PC-3 (cell line): ENCODE measurements around the gene FARS2. TPM values are rescaled to one million over a fixed set of nuclear protein-coding genes. Genes with fewer than 3 reads are reported as not detected.

Source experiments
- ATAC-seq: fragments of 200-7000 bp; cut with Tn5 transposase; 2 replicates; pipeline ENCODE4 v1.9.1; 2020; ENCODE audit warnings: mild to moderate bottlenecking, moderate library complexity
- BruUV-seq: library from RNA; stranded (reverse); fragments of 400-500 nt; replicated peaks from 2 replicates; lab custom pipeline; 2021; lab: Mats Ljungman, UMichigan
- CTCF ChIA-PET: fragments of 300-600 bp; sonication (Branson Sonifier 250); formaldehyde crosslinking; loops from one replicate; lab custom pipeline; 2022; ENCODE audit warnings: antibody characterized with exemption; lab: Charles Lee
- POLR2A ChIA-PET: fragments of 300-600 bp; sonication (Branson Sonifier 250); formaldehyde crosslinking; loops from one replicate; lab custom pipeline; 2022; ENCODE audit warnings: antibody characterized with exemption; ENCODE audit not compliant: unreplicated experiment; lab: Charles Lee
- DNase-seq: peaks from one replicate; pipeline ENCODE4 v3.0.0-alpha.2; 2015
- H2AFZ ChIP-seq: fragments of 300-600 bp; sonication (generic); 2 replicates; pipeline ENCODE4 v1.6.0; 2016; ENCODE audit warnings: antibody characterized with exemption, low read length
- H3F3A ChIP-seq: fragments of 300-600 bp; sonication (generic); one replicate; pipeline ENCODE4 v1.6.0; 2017; ENCODE audit warnings: antibody characterized with exemption, low read length, control low read depth, mild to moderate bottlenecking; ENCODE audit not compliant: unreplicated experiment
- H3K27ac ChIP-seq: fragments of 300-600 bp; sonication (generic); 2 replicates; pipeline ENCODE4 v1.5.1; 2016; ENCODE audit warnings: mild to moderate bottlenecking, low read length
- H3K27me3 ChIP-seq: fragments of 300-600 bp; sonication (generic); 2 replicates; pipeline ENCODE4 v1.6.1; 2016; ENCODE audit warnings: low read length, mixed read lengths
- H3K36me3 ChIP-seq: fragments of 300-600 bp; sonication (generic); 2 replicates; pipeline ENCODE4 v1.6.1; 2016; ENCODE audit warnings: low read depth, mixed run types, low read length, mixed read lengths
- H3K4me1 ChIP-seq: fragments of 300-600 bp; sonication (generic); 2 replicates; pipeline ENCODE4 v1.5.1; 2016; ENCODE audit warnings: low read length; ENCODE audit not compliant: insufficient read depth
- H3K4me2 ChIP-seq: fragments of 300-600 bp; sonication (generic); 2 replicates; pipeline ENCODE4 v1.6.0; 2016; ENCODE audit warnings: low read length
- H3K4me3 ChIP-seq: fragments of 300-600 bp; sonication (generic); 2 replicates; pipeline ENCODE4 v1.5.1; 2016; ENCODE audit warnings: mild to moderate bottlenecking, low read length, mixed read lengths
- H3K79me2 ChIP-seq: fragments of 300-600 bp; sonication (generic); 2 replicates; pipeline ENCODE4 v1.6.1; 2017; ENCODE audit warnings: low read length, mixed read lengths
- H3K9ac ChIP-seq: fragments of 300-600 bp; sonication (generic); 2 replicates; pipeline ENCODE4 v1.6.0; 2016; ENCODE audit warnings: mild to moderate bottlenecking, low read length
- H3K9me2 ChIP-seq: fragments of 300-600 bp; sonication (generic); replicated peaks from 2 replicates; pipeline ENCODE4 v1.6.1; 2016; ENCODE audit warnings: mixed run types, low read length, mixed read lengths
- H3K9me3 ChIP-seq: fragments of 300-600 bp; sonication (generic); 2 replicates; pipeline ENCODE4 v1.6.1; 2016; ENCODE audit warnings: low read length, mixed read lengths
- H4K20me1 ChIP-seq: fragments of 300-600 bp; sonication (generic); 2 replicates; pipeline ENCODE4 v1.6.1; 2016; ENCODE audit warnings: low read length, mixed read lengths
- EZH2 ChIP-seq: fragments of 300-600 bp; sonication (generic); IDR thresholded peaks from one replicate; pipeline ENCODE4 v1.6.1; 2017; ENCODE audit warnings: antibody characterized with exemption, mild to moderate bottlenecking, low read length; ENCODE audit not compliant: unreplicated experiment
- EZH2phosphoT487 ChIP-seq: fragments of 300-600 bp; sonication (generic); IDR thresholded peaks from 2 replicates; pipeline ENCODE4 v1.6.1; 2018; ENCODE audit warnings: mild to moderate bottlenecking, antibody characterized with exemption, low read length, borderline replicate concordance
- intact Hi-C: fragments of 100-400 bp; cut with micrococcal nuclease; formaldehyde crosslinking; loops from 2 replicates; pipeline ENCODE4 v1.9.0; 2023
- total RNA-seq: library from RNA; depleted of rRNA; stranded (reverse); fragments of >200 nt; gene quantifications from 2 replicates; pipeline ENCODE4 v1.2.3, GENCODE V29; 2014
- TF ChIP-seq, protein P1 (sequence below): fragments of 300-600 bp; sonication (generic); conservative IDR thresholded peaks from 2 replicates; pipeline ENCODE4 v1.5.1; 2017; ENCODE audit warnings: antibody characterized with exemption, low read depth, mild to moderate bottlenecking, low read length

FARS2 gene
- total RNA-seq, 1 experiment from 2014 or later = 23.0 TPM

DNA sequence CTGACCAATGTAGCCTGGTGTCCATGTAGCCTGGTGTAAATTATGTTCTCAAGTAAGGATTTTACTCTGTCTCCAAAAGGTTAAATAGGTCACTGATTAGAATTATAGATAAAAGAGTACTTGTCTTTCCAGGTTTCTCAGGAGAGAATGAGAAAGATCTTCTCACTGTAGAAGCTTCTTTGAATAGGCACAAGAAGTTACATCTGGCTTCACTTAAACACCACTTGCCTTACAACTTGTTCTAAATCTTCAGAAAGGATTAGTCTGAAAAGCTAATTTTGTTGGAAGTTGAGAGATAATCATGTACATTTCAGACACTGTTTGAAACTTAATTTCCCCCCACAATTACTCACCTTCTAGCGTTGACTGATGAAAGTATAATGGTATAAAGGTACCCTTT, 275.3 kb downstream of the FARS2 start:
- TF ChIP-seq EZH2phosphoT487 (no peak), EZH2 (no peak)
- TF ChIP-seq, protein P1, sequence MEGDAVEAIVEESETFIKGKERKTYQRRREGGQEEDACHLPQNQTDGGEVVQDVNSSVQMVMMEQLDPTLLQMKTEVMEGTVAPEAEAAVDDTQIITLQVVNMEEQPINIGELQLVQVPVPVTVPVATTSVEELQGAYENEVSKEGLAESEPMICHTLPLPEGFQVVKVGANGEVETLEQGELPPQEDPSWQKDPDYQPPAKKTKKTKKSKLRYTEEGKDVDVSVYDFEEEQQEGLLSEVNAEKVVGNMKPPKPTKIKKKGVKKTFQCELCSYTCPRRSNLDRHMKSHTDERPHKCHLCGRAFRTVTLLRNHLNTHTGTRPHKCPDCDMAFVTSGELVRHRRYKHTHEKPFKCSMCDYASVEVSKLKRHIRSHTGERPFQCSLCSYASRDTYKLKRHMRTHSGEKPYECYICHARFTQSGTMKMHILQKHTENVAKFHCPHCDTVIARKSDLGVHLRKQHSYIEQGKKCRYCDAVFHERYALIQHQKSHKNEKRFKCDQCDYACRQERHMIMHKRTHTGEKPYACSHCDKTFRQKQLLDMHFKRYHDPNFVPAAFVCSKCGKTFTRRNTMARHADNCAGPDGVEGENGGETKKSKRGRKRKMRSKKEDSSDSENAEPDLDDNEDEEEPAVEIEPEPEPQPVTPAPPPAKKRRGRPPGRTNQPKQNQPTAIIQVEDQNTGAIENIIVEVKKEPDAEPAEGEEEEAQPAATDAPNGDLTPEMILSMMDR = no peak
- H3K4me3 ChIP-seq = no peak overlapping the region
- BruUV-seq = no TSS peak
- no peak overlapping the region for H3K9ac ChIP-seq
- H3K9me3 ChIP-seq = no peaks in the 10 kb centered on the region
- H3K79me2 ChIP-seq = no peaks in the 10 kb centered on the region
- no peak overlapping the region for H3K4me2 ChIP-seq
- POLR2A ChIA-PET = no interaction called here
- CTCF ChIA-PET = no interaction called here
- H3K4me1 ChIP-seq = peaks cover 31% of the 10 kb centered on the region
- H3K36me3 ChIP-seq = no peaks in the 10 kb centered on the region
- no peaks in the 10 kb centered on the region for H4K20me1 ChIP-seq
- H2AFZ ChIP-seq = no peak overlapping the region
- H3F3A ChIP-seq = no peaks in the 10 kb centered on the region
- H3K27me3 ChIP-seq = no peaks in the 10 kb centered on the region
- no peak overlapping the region for H3K27ac ChIP-seq
- H3K9me2 ChIP-seq = no peaks in the 10 kb centered on the region
- DNase-seq = no peak
- no peak for ATAC-seq
- intact Hi-C loops = loop anchor here (10.0 kb wide), 1 partner anchor 138 kb away; no protein-coding TSS in a partner anchor

DNA sequence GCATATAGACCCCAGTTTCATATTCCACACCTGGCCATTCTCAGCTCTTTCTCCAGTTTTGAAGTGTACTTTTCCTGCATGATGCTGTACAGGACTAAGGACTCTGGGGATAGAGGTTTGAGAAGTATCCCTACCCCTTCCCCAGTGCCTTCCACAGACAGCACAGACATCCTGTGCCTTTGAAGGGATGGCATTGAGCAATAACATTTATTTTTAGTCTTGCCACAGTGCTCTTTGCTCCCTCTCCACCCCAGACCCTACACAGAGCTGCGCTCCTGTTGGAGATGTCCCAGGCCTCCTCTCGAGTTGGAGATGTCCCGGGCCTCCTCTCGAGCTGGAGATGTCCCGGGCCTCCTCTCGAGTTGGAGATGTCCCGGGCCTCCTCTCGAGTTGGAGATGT, 275.8 kb downstream of the FARS2 start:
- no peak overlapping the region for H3K9ac ChIP-seq
- H3K9me2 ChIP-seq = no peaks in the 10 kb centered on the region
- intact Hi-C loops = loop anchor here (10.0 kb wide), 1 partner anchor 138 kb away; no protein-coding TSS in a partner anchor
- H2AFZ ChIP-seq = no peak overlapping the region
- no peaks in the 10 kb centered on the region for H3K79me2 ChIP-seq
- no peak for TF ChIP-seq EZH2phosphoT487
- TF ChIP-seq, protein P1 = no peak
- no peak for TF ChIP-seq EZH2
- H3K4me3 ChIP-seq = no peak overlapping the region
- no peak overlapping the region for H3K4me2 ChIP-seq
- ATAC-seq (no peak), DNase-seq (no peak)
- no peaks in the 10 kb centered on the region for H3K36me3 ChIP-seq
- no peak overlapping the region for H3K27ac ChIP-seq
- H3K27me3 ChIP-seq = no peaks in the 10 kb centered on the region
- no peaks in the 10 kb centered on the region for H4K20me1 ChIP-seq
- no peaks in the 10 kb centered on the region for H3K9me3 ChIP-seq
- CTCF ChIA-PET = no interaction called here
- H3F3A ChIP-seq = no peaks in the 10 kb centered on the region
- H3K4me1 ChIP-seq = peaks cover 36% of the 10 kb centered on the region
- POLR2A ChIA-PET = no interaction called here
- BruUV-seq = no TSS peak

DNA sequence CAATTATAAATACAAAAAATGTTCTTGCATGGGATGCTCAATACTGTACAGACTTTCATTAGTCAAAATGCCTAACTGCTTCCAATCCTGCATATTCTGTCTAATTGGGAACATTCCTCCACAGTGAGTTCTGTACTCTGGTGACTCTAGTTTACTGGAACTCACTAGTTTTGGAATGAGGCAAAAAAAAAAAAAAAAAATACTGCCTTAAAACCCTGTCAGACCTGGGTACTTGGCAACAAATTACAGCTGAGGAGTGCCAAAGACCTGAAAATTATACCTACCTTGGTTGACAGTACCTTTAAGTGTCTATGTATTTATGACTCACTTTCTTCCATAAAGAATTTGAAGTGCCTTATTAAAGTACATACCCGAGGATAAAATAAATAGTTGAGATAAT, 276.7 kb downstream of the FARS2 start:
- no peak overlapping the region; the same call in 1 of the 2 replicates for H3K4me3 ChIP-seq
- ATAC-seq = peak; percentile 89
- H3K27ac ChIP-seq = peak overlapping the region; percentile 64
- H2AFZ ChIP-seq = no peak overlapping the region
- intact Hi-C loops = loop anchor here (2.0 to 10.0 kb wide), 2 partner anchors 39 to 137 kb away; no protein-coding TSS in a partner anchor
- no peaks in the 10 kb centered on the region for H3K27me3 ChIP-seq
- H3K4me1 ChIP-seq = peaks cover 40% of the 10 kb centered on the region
- no peaks in the 10 kb centered on the region for H4K20me1 ChIP-seq
- BruUV-seq = no TSS peak
- ChIA-PET CTCF (interaction anchor here (0.6 to 0.7 kb wide), 2 partner anchors 295 to 811 kb away, joined by 3 read pairs; no protein-coding TSS in a partner anchor), POLR2A (no interaction called here)
- no peaks in the 10 kb centered on the region for H3K9me2 ChIP-seq
- H3K36me3 ChIP-seq = no peaks in the 10 kb centered on the region; the same call in 1 of the 2 replicates
- H3K9me3 ChIP-seq = no peaks in the 10 kb centered on the region
- no peak overlapping the region for H3K9ac ChIP-seq
- H3F3A ChIP-seq = no peaks in the 10 kb centered on the region
- DNase-seq = peak; percentile 78
- TF ChIP-seq EZH2phosphoT487 = no peak
- TF ChIP-seq EZH2 = no peak
- TF ChIP-seq, protein P1 = no peak
- H3K4me2 ChIP-seq = peak overlapping the region; percentile 55
- H3K79me2 ChIP-seq = no peaks in the 10 kb centered on the region
